SU-DHL-6 (cell line): Measurements from ENCODE around the gene RARA.

Experiments
- H2AFZ ChIP-seq: fragments of 200-600 bp; sonication (generic); 2 replicates; pipeline ENCODE4 v1.6.1; 2014; ENCODE audit warnings: low read depth, mild to moderate bottlenecking, moderate library complexity, mixed read lengths, antibody characterized with exemption, low read length; ENCODE audit not compliant: severe bottlenecking
- H3F3A ChIP-seq: fragments of 200-600 bp; shearing (Covaris generic); 2 replicates; pipeline ENCODE4 v1.6.0; 2016; ENCODE audit warnings: antibody characterized with exemption, mild to moderate bottlenecking; ENCODE audit not compliant: insufficient read depth
- H3K27ac ChIP-seq: fragments of 200-600 bp; sonication (generic); 2 replicates; pipeline ENCODE4 v1.5.1; 2016; ENCODE audit warnings: low read depth, mild to moderate bottlenecking, low read length, moderate library complexity, mixed read lengths
- H3K27me3 ChIP-seq: fragments of 200-600 bp; sonication (generic), shearing (Covaris generic); 2 replicates; pipeline ENCODE4 v1.6.0; 2014; ENCODE audit warnings: mild to moderate bottlenecking, low read length
- H3K36me3 ChIP-seq: fragments of 200-600 bp; sonication (generic); 2 replicates; pipeline ENCODE4 v1.6.1; 2014; ENCODE audit warnings: mild to moderate bottlenecking, low read length, mixed read lengths
- H3K4me2 ChIP-seq: fragments of 300-600, 200-600 bp; shearing (Covaris generic), sonication (generic); 2 replicates; pipeline ENCODE4 v1.6.0; 2014; ENCODE audit warnings: low read length, low read depth, mild to moderate bottlenecking; ENCODE audit not compliant: poor library complexity, severe bottlenecking
- H3K4me3 ChIP-seq: fragments of 200-600 bp; sonication (generic); 2 replicates; pipeline ENCODE4 v1.5.1; 2014; ENCODE audit warnings: antibody characterized with exemption, low read length, mild to moderate bottlenecking, mixed read lengths; ENCODE audit not compliant: insufficient read depth, poor library complexity, severe bottlenecking
- H3K79me2 ChIP-seq: fragments of 200-600 bp; sonication (generic); 2 replicates; pipeline ENCODE4 v1.6.1; 2014; ENCODE audit warnings: mild to moderate bottlenecking, low read length, moderate library complexity; ENCODE audit not compliant: insufficient read depth
- H3K9ac ChIP-seq: fragments of 200-600 bp; sonication (generic); 2 replicates; pipeline ENCODE4 v1.7.0; 2014; ENCODE audit warnings: mild to moderate bottlenecking, low read length
- H3K9me2 ChIP-seq: fragments of 200-600 bp; sonication (generic); replicated peaks from 2 replicates; pipeline ENCODE4 v1.6.1; 2014; ENCODE audit warnings: low read length; ENCODE audit not compliant: insufficient read depth
- H3K9me3 ChIP-seq: fragments of 200-600 bp; sonication (generic); 2 replicates; pipeline ENCODE4 v1.6.1; 2014; ENCODE audit warnings: low read length, mixed read lengths; ENCODE audit not compliant: insufficient read depth
- H4K20me1 ChIP-seq: fragments of 200-600 bp; sonication (generic); 2 replicates; pipeline ENCODE4 v1.6.1; 2014; ENCODE audit warnings: low read depth, mild to moderate bottlenecking, antibody characterized with exemption, low read length, moderate library complexity, mixed read lengths
- EZH2phosphoT487 ChIP-seq: fragments of 200-600 bp; sonication (generic), shearing (Covaris generic); conservative IDR thresholded peaks from 2 replicates; pipeline ENCODE4 v1.6.1; 2018; ENCODE audit warnings: mild to moderate bottlenecking, antibody characterized with exemption, low read length, moderate library complexity, mixed read lengths
- TF ChIP-seq, protein P1 (sequence below): fragments of 200-600 bp; sonication (generic); IDR thresholded peaks from one replicate; pipeline ENCODE4 v1.5.1; 2017; ENCODE audit warnings: antibody characterized with exemption, mild to moderate bottlenecking, low read length, moderate library complexity; ENCODE audit not compliant: insufficient read depth, poor library complexity, severe bottlenecking

Gene RARA

DNA sequence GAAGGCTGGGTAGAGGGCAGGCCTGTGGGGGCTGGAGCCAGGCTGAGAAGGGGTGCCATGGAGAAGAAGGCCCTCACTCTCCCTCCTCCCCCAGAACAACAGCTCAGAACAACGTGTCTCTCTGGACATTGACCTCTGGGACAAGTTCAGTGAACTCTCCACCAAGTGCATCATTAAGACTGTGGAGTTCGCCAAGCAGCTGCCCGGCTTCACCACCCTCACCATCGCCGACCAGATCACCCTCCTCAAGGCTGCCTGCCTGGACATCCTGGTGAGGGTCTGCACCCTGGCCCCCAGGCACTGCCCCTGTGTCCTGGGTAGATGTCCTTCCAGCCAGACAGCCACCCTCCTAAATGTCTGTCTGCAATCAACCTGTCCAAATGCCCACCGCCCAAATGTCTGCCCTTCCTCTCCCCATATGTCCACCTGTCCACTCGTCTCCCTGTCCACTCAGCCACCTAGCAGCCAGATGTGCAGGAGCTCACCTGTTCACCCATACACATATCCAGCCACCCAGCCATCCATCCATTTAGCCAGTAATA is 43.3 kb downstream of the RARA start:
- TF ChIP-seq EZH2phosphoT487, result no peak
- TF ChIP-seq, protein P1, sequence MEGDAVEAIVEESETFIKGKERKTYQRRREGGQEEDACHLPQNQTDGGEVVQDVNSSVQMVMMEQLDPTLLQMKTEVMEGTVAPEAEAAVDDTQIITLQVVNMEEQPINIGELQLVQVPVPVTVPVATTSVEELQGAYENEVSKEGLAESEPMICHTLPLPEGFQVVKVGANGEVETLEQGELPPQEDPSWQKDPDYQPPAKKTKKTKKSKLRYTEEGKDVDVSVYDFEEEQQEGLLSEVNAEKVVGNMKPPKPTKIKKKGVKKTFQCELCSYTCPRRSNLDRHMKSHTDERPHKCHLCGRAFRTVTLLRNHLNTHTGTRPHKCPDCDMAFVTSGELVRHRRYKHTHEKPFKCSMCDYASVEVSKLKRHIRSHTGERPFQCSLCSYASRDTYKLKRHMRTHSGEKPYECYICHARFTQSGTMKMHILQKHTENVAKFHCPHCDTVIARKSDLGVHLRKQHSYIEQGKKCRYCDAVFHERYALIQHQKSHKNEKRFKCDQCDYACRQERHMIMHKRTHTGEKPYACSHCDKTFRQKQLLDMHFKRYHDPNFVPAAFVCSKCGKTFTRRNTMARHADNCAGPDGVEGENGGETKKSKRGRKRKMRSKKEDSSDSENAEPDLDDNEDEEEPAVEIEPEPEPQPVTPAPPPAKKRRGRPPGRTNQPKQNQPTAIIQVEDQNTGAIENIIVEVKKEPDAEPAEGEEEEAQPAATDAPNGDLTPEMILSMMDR, result no peak
- Histone ChIP-seq H3K4me2 (no peak overlapping the region), H3K79me2 (no peaks in the 10 kb centered on the region), H2AFZ (no peak overlapping the region), H4K20me1 (no peaks in the 10 kb centered on the region; the same call in 1 of the 2 replicates), H3K9me2 (no peaks in the 10 kb centered on the region), H3K27me3 (no peaks in the 10 kb centered on the region), H3K36me3 (no peaks in the 10 kb centered on the region), H3F3A (no peaks in the 10 kb centered on the region), H3K4me3 (no peak overlapping the region), H3K9me3 (no peaks in the 10 kb centered on the region), H3K27ac (no peak overlapping the region), H3K9ac (no peak overlapping the region)

DNA sequence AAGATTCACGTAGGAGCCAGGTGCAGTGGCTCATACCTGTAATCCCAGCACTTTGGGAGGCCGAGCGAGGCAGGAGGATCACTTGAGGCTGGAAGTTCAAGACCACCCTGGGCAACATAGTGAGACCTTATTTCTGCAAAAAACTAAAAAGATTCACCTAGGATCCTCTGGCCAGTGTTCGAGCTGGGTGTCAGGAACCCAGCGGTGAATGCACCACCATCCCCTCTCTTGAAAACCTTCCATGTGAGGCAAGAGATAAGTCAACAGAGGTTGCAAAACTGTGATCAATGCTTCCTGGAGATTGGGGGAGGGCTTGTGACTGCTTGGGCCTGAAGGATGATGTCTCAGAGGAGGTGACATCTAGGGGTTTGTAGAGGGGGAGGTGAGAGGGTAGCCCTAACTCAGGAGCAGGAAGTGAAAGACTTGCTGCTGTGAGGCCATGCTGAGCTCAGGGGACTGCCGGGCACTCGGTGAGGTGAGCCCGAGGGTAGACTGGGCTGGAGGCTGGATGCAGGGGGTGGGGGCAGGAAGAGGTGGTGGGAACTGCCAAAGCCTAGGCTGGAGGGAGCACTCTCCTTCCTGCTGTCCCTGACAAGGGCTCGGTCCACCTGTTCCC is 43.9 kb downstream of the RARA start:
- Histone ChIP-seq H3K9ac (no peak overlapping the region), H3K4me2 (no peak overlapping the region), H3K4me3 (no peak overlapping the region), H3K9me3 (no peaks in the 10 kb centered on the region), H4K20me1 (no peaks in the 10 kb centered on the region; the same call in 1 of the 2 replicates), H3K9me2 (no peaks in the 10 kb centered on the region), H3K27ac (no peak overlapping the region), H3K36me3 (no peaks in the 10 kb centered on the region), H3K27me3 (no peaks in the 10 kb centered on the region), H3F3A (no peaks in the 10 kb centered on the region), H3K79me2 (no peaks in the 10 kb centered on the region), H2AFZ (no peak overlapping the region)
- no peak for TF ChIP-seq EZH2phosphoT487
- TF ChIP-seq, protein P1, result no peak

DNA sequence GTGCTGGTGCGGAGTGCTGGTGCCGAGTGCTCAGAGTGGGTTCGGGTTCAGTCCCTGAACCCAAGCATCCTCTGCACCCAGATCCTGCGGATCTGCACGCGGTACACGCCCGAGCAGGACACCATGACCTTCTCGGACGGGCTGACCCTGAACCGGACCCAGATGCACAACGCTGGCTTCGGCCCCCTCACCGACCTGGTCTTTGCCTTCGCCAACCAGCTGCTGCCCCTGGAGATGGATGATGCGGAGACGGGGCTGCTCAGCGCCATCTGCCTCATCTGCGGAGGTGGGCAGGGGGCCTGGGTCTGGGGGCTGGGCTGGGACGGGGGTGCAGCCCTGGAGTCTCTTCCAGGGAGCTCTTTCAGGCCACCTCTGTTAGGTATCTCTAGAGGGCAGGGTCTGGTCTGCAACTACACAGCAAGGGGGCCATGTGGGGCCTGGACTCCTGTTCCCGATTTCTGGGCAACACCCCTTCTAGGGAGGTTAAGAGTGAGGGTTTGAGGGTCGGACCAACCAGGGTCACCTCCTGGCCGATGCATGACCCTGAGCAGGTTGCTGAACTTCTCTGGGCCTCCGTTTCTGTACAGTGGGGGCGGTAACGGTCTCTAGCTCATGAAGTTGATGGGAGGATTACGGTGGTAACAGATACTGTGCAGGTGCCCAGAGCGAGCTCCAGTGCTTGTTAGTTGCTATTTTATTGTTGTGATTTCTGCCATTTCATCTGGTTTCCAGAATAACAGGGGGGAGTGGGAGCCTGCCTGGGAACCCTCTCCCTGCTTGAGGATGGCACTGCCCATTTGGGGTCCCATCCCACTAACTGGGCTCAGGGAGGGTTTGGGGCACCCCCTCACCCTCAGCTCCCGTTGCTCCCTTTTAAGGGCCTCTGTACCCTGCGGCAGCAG is 45.5 kb downstream of the RARA start:
- Histone ChIP-seq H3K27ac (no peak overlapping the region), H3K4me2 (no peak overlapping the region), H3K9me3 (no peaks in the 10 kb centered on the region), H3K79me2 (no peaks in the 10 kb centered on the region), H3K9ac (no peak overlapping the region), H3K4me3 (no peak overlapping the region), H2AFZ (no peak overlapping the region), H3K27me3 (no peaks in the 10 kb centered on the region), H3F3A (no peaks in the 10 kb centered on the region), H4K20me1 (no peaks in the 10 kb centered on the region), H3K36me3 (no peaks in the 10 kb centered on the region), H3K9me2 (no peaks in the 10 kb centered on the region)
- TF ChIP-seq, protein P1, result no peak
- TF ChIP-seq EZH2phosphoT487, result no peak
